ENCODE measurements around the gene ZNF830.
"Not testable (repeated sequence)": the region's sequence is repeated elsewhere in the genome, so short reads cannot be mapped to it uniquely, and the experiment has no call there.

ZNF830 gene

DNA sequence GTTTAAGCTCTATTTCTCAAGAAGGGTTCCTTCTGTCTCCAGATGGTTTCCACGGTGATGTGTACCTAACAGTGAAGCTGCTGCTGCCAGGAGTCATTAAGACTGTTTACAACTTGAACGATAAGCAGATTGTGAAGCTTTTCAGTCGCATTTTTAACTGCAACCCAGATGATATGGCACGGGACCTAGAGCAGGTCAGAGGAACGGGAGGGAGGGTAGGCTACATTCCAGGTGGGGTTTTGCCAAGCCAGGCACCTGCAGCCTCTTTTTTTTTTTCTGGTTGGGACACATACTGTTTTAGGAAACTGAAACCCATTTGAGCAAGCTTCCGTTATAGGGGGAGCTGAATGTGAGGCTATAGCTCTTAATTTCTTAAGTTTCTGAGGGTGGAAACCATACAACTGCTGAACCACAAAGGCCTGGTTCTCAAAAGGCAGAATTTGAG is 29.6 kb downstream of the ZNF830 start:
- DNase-seq (ENCODE audit: low spot score), result no peak

DNA sequence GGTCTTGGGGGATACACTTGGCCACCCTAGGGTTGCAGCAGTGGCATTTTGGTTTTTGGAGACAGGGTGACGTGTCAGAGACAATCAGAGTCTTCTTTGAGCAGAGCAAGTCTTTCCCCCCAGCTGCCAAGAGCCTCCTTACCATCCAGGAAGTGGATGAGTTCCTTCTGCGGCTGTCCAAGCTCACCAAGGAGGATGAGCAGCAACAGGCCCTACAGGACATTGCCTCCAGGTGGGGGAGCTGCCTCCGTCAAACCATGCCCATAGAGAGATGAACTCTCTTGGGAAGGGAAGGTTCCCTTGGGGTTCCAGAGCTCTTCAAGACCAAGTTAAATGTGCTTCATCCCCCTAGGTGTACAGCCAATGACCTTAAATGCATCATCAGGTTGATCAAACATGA is 30.3 kb downstream of the ZNF830 start:
- DNase-seq (ENCODE audit: low spot score), result no peak

DNA sequence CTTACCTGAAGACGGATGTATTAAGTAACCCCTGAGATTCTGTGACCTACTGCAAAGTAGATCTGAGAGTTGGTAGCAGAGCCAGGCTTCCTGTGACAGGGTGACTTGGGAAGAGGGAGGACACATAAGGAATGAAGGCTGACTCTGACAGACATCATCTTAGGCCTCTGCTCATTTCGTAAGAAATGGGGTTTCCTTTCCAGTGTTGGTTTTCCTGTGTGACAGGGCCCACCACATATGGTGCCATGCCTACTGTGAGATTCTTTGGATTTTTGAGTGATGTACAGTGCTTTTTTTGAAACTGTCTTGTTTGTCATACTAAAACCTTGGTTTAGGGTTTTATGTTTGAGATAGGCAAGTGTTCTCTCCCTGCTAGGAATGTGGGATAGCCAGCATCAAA is 31.7 kb downstream of the ZNF830 start:
- no peak for DNase-seq (ENCODE audit: low spot score)

DNA sequence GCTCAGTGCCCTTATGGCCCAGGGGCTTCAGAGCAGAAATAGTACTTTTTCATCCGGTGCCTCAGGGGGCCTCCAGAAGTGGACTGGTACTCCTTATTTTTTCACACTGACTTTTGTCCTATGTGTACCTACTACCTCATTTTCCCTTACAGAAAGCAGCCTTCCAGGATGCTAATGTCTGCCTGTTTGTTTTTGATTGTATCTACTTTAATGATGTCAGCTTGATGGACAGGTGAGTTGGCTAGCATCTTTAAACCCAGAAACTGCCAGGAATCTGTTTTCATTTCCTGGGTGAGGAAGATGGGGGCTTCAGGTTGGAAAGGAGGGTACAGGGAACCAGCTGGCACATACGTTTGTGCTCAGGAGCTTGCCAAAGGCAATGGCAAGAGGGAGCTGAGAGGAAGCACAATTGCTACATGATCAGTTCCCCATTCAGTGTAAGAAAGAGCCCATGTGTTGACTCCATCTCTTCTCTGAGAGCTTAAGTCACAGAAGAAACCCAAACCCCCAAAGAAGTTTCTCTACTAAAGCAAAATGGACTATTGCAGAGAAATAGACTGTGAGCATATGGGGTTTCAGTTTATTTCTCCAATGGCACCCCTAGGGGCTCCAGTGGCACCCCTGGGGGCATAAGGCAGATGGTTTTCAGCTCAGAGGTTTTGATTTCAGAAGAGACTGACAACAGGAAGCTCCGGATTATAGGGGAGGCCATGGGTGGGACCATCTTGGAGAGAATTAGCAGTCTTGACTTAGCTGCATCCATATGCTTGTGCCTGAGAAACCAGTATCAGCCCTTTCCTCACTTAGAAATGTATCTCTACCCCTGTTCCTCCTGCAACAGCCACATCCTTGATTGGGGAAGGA is 35.3 kb downstream of the ZNF830 start:
- DNase-seq (ENCODE audit: low spot score), result no peak

DNA sequence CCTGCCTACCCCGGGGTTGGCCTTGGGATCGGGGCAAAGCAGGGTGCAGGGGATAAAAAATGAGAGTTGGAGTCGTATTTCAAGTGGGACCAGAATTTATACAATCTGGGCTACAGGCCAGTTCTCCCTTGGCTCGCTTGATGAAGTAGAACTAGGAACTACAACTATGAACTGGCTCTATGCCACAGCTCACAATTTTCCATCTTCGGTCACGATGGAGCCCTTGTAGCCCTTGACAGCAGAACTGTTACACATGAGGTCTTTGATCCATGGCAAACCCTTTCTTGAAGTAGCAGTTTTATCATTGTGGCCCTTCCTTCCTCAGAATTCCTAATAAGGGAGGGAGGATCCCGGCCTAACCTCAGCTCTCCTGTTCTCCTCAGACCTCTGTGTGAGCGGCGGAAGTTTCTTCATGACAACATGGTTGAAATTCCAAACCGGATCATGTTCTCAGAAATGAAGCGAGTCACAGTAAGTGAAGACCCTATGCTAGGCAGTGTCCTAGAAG is 36.1 kb downstream of the ZNF830 start:
- DNase-seq (ENCODE audit: low spot score), result no peak

DNA sequence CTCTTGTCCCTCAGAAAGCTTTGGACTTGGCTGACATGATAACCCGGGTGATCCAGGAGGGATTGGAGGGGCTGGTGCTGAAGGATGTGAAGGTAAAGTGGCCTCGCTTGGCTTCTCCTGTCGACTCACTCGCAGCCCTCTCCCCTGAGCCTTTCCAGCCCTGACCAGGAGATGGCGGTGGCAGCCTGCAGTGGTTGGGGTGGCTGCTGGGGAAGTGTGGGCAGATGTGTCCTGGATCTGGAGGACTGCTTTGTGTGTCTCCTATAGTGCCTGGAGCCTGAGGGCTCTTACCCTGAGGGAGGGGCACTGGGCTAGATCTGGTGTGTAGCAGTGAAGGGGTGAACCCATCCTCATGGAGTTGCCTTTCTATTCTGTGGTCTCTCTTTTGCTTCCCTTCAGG is 36.9 kb downstream of the ZNF830 start:
- peak; percentile 20 for DNase-seq (ENCODE audit: low spot score)

DNA sequence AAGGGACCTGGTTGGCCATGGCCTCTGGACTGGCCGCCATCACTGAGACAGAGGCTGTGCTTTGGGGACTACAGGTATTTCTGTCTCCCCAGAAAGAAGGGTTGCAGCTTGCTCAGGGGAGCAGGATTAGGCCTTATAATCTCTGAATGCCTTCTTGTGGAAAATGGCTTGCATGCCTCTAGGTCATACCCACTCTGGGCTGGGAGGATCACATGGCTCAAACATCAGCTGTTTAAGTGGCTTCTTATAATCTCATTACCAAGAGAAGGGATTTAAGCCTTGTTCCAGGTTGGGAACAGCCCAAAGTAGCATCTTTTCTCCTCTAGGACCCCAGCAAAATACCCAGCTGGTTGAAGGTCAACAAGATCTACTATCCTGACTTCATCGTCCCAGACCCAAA is 38.1 kb downstream of the ZNF830 start:
- no peak for DNase-seq (ENCODE audit: low spot score)

DNA sequence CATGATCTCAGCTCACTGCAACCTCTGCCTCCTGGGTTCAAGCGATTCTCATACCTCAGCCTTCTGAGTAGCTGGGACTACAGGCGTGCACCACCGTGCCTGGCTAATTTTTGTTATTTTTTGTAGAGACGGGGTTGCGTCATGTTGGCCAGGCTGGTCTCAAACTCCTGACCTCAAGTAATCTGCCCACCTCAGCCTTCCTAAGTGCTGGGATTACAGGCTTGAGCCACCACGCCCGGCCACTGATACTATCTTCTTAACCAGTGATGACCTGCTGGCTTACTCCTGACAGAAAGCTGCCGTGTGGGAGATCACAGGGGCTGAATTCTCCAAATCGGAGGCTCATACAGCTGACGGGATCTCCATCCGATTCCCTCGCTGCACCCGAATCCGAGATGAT is 39.6 kb downstream of the ZNF830 start:
- DNase-seq (ENCODE audit: low spot score), result not testable (repeated sequence)

DNA sequence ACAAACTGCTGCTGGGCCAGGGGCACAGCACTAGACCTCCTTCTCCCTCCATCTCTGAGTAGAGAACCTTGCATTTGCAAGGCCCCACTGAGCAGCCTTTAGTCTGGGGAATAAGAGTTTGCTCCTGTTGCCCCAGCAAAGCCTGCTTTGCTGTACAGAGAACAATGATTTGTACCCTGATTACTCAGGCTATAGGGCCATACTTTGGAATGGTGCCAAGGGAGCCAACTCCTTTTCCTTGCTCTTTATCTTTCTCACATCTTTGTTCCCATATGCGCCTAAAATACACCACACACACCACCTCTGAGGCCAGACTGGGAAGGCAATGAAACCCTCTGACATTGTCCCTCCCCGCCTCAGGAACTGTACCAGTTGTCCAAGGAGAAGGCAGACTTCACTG is 40.2 kb downstream of the ZNF830 start:
- DNase-seq (ENCODE audit: low spot score), result no peak

DNA sequence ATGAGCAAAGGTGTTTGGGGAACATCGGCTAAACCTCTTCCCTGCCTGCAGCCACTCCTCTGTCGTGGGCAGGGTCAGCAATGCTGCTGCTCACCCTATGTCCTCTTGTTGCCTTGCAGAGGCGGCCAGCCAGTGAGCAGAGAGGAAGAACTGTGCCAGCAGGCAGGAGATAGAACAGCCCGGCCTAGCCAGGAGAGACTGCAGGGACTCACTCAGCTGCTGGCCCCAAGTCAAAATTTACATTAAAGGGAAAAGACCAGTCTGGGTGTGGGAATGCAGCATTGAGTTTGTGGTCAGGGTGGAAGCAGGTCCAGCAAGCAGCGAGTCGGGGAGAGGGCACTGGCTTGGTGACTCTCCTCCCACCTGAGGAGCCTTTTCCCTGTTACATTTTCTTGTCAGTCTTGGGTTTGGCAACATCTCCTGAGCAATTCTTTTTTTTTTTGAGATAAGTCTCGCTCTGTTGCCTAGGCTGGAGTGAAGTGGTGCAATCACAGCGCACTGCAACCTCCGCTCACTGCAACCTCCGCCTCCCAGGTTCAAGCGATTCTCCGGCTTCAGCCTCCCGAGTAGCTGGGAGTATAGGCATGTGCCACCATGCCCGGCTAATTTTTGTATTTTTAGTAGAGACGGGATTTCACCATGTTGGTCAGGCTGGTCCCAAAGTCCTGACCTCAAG is 41.7 kb downstream of the ZNF830 start:
- no peak for DNase-seq (ENCODE audit: low spot score)

DNA sequence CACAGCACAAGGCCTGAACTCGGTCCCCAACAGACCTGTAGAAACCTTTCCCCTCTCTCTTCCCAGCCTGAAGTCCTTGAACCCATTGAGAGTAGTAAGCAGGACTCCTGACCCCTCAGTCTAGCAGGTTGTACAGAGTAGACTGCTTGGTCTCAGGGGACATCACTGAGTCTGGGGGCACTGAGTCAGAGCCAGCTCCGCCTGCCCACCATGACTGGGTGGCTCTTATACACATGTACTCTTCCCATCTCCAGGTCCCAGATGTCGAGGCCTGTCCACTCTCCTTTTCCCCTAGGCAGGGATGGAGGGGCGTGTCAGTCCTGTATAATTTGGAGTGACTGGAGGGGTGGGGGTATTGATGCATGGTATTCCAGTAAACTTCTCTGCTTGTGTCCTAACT is 42.4 kb downstream of the ZNF830 start:
- no peak for DNase-seq (ENCODE audit: low spot score)

DNA sequence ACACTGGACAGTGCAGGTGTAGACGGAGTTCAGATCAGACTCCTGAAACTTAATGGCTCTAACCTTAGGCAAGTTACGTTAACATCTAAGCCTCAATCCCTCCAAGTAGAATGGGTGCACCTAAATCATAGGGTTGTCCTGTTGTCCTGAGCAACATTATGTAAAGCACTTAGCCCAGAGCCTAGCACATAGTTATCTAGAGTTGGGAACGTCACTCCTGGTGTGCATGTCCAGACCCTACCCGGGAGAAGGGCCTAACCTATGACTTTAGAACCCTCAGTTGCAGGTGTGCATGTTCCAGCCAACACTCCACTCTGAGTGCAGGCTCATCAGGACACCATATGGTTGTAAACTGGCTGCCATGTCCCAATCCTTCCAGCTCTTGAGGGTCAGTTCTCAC is 45.0 kb downstream of the ZNF830 start:
- no peak for DNase-seq (ENCODE audit: low spot score)

DNA sequence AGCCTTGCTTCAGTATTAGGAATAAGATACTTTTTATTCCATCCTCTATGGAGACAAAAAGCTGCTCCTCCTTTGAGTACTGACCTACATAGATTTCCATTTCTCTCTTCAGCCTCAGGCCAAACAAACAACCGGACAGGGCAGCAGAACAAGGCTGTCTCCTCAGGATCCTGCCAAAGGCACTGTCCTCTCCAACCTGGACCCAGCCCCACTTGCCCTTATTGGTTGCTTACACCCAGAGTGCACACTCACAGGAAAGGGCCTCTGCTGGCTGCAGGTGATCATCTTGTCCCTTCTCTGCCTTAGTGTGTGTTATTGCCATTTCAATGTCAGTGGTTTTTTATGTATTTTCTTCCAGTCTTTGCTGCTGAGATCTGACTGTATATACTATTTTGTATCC is 45.6 kb downstream of the ZNF830 start:
- DNase-seq (ENCODE audit: low spot score), result no peak

DNA sequence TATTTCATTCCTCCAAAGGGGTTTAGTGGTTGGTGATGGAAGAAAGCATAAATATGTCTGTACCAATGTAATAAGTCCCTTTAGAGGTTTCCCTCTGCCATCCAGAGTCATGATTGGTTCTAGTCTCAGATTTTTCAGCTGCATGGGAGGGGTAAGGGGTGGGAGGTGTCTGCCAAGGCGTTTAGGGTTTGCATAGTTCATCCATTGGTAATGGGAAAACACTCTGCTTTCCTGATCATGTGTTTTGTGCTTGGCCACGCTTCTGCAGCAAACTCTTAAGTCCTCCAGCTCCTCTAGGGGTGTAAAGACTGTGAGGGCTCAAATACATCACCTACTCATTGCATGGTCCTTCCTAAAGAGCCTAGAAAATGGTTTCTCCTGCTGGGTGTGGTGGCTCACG is 48.8 kb downstream of the ZNF830 start:
- no peak for DNase-seq (ENCODE audit: low spot score)

DNA sequence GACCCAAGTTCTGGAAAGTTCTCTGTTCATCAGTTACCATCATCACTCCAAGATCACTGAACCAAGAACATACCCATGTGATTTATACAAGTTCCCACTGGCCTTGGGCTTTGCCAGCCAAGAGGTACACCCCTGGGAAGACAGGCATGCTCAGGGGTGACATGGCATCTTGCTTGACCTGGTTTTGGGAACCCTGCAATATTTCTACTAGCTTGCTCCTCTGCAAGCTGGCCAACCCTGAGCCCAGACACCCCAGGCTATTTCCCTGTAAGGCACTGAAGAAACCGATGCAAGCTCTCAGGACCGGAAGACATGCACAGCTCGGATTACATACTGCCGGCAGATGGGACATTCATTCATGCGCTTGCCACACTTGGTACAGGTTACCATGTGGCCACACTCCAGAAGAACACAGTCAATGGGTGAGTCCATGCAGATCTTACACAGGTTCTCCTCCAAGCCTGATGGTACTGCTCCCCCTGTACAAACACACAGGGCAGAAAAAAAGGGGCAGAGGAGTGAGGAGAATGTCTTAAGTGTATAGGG is 50.4 kb downstream of the ZNF830 start:
- DNase-seq (ENCODE audit: low spot score), result no peak
